HG03442 (cell line): Measurements from ENCODE around the gene KLF11.

Experiments used
- ATAC-seq: cut with Tn5 transposase; IDR thresholded peaks from one replicate; pipeline ENCODE4 v1.9.1; 2021; ENCODE audit warnings: mild to moderate bottlenecking, moderate library complexity; ENCODE audit not compliant: unreplicated experiment

The KLF11 gene

DNA sequence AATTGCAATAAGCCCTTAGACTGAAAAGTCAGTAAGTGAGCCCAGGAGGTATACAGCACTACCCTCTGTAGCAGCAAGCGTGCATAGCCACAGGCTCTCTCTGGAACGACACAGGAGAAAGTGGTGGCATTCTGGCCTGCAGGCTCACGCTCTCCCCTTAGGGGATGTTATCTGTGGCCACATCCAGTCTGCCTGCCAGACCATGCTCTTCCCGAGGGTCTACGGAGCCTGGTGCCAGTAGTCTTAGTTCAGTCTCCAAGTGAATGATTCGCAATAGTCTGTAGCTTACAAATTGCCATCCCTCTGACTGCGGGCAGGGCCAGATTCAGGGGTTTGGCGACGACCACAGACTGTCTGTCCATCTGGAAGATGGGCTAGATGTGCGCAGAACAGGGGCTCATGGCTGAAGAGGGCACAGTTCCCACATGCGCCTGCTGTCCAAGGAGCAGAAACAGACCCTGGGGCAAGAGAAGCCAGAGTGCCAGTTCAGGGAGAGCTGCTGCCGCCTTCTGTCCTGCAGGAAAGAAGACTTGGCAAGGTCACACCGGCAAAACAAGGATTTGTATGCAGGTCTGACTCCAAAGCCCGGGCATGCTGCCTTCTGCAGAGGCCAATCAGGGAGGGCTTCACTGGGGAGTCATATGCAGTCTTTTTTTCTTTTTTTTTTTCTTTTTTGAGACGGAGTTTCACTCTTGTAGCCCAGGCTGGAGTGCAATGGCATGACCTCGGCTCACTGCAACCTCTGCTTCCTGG is 3.5 kb upstream of the KLF11 start:
- no peak for ATAC-seq

DNA sequence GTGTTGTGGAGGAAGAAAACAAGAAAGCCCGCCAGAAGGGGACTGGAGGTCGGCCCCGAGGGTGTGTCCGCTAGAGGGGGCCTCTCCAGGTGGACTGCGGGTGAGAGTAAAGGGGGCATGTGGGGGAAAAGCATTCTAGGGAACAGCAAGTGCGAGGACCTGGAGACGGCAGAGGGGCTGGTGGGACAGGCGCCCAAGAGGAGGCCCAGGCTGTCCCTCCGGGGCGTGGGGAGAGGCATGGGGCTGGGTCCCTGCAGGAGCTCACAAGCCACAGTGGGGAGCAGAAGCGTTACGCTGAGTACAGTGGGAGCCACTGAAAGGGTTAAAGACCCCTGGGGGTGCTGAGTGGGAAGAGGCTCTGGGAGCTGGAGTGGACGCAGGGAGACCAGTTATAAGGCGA is 1.6 kb upstream of the KLF11 start:
- ATAC-seq: no peak

DNA sequence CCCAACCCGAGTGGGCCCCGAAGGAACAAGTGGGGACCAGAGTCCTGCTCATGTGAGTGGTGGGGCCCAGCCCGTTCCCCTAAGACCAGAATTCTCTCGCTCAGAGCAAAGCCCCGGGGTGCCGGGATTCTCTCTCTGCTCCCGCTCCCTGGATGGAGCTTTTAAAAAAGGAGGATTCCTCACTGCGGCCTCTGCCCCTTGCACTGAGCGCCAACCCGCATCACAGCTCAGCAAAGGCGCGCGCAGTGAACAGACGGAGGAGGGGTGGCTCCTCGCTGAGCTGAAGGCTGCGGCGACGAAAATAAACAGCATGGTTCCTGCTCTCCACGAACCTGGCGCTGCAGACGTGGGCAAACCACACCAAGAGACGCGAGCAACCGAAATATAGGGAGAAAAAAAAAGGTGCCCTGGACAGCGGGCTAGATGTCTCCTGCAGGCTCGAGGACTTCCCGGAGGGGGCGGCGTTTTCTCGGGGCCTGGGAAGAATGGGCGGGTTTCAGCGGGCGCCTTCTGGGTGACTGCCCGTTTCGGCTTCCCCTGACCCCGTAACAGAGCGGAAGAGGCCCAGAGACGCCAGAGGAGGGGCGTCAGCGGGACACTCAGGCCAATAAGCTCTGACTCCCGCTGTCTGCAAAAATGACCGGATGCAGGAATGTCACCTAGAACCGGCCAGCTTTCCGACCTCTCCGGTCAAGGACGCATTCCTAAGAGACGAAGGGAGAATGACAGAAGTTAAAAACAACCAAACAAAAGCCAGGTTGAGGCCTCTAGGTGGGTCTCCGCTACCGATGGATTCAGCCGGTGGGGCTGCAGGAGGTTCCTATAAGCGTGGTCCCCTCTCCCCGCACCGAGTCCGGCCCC is 819 bp upstream of the KLF11 start:
- no peak for ATAC-seq

DNA sequence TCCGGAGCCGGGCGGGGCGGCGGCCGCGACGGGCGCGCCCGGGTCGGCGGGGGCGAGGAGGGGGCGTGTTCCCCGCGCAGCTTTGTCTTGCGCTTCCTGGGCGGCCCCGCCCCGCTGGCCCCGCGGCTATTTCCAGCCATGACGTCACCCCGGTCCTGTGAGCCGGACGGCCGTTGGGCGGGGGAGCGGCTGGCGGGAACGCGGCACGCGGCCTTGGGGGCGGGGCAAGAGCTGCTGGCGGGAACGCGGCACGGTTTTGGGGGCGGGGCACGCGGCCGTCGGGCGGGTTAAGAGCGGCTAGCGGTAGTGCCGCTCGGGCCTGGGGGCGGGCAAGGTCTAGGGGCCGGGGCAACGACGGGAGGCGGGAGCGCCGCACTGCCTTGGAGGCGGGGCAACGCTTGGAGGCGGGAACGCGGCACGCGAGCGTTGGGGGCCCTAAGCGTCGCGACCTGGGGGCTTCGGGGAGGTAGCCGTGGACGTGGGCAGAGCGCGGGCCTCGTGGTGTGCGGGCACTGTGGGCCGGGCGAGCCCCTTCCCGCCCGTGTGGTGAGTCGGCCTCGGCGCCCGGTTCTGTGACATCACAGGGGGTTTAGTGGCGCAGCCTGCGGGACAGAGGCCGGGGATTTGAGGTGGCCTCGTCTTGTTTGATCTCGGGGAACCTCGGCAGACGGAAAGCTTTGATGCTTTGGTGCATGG is 704 bp downstream of the KLF11 start:
- peak; percentile 56 for ATAC-seq

DNA sequence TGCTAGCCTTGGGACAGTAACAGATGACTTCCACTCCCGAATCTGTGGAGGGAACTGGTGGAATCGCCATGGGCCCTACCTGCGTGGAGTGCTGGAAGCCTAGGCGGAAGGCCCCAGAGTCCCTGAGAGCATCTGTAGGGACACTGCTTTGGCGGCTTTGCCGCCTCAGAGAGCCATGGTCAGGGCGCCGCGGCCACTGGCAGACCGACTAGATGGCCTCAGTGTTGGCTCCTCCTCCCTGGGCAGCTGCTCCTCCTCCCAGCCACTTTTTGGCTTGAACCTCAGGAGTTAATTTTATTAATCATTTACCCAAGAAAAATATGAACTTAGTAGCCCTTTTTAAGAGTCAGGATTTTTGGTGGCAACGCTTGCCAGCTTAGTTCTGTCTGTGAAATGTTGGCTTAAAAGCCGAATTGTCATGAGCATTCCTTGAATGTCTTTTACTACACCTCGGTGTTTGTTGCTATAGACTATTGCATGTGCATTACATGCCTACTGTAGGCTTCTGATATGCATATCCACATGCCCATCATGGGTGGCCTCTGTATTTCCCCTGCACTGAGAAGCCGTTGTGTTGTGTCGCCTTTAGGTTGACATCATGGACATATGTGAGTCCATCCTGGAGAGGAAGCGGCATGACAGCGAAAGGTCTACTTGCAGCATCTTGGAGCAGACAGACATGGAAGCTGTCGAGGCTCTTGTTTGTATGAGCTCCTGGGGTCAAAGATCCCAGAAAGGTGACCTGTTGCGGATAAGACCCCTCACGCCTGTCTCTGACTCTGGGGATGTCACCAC is 2.4 kb downstream of the KLF11 start:
- ATAC-seq: no peak

DNA sequence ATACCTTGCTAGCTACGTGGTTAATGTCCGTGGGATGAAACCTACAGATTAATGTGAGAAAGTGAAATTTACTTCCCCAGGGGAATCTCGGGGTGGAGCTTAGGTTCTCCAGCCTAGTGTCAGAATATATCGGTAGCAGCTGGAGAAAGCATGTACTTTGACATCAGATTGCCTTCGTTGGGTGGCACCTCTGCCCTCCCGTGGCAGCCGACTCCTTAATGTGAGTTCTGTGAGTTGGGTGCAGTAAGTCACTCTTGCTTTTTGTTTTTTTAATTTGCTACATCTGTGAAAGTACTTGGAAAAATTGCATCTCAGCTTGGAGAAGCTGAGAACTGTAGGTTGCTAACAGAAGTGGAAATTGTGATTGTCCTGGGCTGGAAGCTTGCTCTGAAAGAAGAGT is 3.6 kb downstream of the KLF11 start:
- no peak for ATAC-seq

DNA sequence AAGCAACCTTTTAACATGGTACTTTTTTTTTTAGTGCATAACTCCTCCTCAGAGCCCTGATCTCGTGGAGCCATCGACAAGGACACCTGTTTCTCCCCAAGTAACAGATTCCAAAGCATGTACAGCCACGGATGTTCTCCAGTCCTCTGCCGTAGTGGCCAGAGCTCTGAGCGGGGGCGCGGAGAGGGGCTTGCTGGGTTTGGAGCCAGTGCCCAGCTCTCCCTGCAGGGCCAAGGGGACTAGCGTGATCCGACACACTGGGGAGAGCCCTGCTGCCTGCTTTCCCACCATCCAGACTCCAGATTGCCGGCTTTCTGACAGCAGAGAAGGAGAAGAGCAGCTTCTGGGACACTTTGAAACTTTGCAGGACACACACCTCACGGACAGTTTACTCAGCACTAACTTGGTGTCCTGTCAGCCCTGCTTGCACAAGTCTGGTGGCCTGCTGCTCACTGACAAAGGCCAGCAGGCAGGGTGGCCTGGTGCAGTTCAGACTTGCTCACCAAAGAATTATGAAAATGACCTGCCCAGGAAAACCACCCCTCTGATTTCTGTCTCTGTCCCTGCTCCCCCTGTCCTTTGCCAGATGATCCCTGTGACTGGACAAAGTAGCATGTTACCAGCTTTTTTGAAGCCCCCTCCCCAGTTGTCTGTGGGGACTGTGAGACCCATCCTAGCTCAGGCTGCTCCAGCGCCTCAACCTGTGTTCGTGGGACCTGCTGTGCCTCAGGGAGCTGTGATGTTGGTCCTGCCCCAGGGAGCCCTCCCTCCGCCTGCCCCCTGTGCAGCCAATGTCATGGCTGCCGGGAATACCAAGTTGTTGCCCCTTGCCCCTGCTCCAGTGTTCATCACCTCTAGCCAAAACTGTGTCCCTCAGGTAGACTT is 4.5 kb downstream of the KLF11 start:
- no peak for ATAC-seq

DNA sequence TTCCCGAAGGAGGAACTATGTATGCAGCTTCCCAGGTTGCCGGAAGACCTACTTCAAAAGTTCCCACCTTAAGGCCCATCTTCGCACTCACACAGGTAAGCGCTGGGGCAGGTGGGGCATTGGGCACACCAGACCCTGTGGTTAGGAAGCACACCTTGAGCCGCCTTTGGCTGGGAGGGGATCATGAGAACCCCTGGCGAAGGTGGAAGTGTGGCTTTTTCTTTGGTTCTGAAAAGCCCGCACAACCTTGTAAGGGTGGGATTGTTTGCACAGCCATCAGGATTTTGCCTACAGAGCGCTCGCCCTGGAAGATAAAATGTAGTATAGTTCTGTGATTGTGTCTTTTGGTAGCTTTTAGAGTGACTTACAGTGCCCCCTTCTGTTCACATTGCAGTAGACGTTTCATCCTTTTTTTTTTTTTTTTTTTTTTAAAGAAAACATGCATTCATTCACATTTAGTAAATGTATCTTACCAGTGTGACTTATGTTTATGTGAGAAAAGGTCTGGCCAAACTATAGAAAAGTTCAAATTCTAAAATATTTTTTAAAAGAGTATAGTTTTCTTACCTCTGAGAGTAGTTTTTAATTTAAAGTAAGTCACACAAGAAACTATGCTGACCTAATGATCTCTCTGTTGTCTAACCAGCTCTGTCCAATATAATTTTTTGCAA is 5.3 kb downstream of the KLF11 start:
- no peak for ATAC-seq

DNA sequence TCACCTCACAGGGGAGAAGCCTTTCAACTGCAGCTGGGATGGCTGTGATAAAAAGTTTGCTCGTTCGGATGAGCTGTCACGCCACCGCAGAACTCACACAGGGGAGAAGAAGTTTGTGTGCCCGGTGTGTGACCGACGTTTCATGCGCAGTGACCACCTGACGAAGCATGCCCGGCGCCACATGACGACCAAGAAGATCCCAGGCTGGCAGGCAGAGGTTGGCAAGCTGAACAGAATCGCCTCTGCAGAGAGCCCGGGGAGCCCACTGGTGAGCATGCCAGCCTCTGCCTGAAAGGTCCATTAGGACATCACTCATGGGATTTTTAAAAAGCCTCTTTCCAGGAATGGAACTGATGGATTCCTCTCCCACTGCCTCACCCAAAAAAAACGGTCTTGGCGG is 8.9 kb downstream of the KLF11 start:
- no peak for ATAC-seq

DNA sequence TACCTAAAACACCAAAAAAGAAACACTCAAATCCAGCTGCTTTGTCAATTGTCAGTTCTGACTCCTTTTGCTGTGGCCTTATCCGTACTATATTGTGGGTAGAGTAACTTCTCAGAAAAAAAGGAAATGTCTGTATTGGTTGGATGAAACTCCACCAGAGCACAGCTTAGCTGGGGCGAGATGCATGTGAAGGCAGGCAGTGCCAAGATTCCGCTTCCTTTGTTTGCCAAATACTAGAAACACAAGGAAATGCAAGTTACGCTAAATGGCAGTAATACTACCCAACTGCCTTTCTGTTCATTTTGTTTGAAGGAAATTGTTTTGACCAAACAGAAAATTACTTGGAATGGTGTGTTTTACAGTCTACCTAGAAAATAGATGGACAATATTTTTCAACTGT is 10.0 kb downstream of the KLF11 start:
- no peak for ATAC-seq

DNA sequence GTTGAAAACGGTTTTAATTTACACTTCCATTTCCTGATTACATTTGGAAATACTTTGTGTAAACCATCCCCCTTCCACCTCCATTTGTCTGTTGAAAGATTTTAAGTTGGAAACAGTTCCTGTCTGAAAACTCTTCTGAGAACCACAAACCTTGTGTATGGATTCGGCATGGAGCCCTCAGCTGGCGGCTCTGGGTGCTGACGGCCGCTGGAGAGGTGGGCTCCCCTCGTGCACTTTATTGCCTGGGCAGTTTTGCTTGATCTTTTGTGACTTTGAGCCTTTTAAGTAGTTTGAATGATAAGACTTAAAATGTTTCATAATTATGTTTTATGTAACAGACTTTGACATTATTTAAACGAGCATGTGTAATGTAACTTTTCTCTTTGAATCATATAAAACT is 11.1 kb downstream of the KLF11 start:
- ATAC-seq: no peak

DNA sequence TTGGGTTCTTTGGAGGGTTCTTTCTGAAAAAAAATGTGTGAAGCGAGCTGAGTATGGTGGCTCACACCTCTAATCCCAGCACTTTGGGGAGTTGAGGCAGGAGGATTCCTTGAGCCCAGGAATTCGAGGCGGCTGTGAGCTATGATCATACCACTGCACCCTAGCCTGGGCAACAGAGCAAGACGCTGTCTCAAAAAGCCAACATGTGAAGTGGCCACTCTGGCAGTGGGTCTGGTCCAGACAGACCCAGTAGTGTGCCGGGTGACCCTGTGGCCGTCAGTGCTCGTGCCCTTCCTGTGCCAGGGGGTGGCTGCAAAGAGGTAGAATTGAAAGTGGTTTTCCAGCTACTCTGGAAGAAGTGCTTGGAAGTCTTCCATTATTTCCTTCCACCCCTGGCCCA is 11.6 kb downstream of the KLF11 start:
- ATAC-seq: no peak

DNA sequence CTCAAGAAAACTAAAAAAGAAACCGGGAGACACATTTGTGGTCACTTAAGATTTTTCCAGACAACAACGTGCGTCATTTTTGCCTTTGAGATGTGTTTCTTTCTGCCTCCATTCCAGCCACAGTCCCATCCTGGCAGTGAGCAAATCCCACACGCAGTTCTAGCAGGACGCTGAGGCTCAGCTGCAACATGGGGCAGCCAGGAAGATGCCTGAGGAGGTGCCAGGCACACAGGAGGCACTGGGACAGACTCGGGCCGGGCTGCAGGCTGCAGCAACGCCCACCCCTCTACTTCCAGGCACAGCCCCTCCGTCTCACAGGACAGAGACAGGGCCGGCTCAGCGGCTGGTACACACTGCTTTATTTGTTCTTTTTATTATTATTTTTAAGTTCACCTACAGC is 13.1 kb downstream of the KLF11 start:
- ATAC-seq: no peak

DNA sequence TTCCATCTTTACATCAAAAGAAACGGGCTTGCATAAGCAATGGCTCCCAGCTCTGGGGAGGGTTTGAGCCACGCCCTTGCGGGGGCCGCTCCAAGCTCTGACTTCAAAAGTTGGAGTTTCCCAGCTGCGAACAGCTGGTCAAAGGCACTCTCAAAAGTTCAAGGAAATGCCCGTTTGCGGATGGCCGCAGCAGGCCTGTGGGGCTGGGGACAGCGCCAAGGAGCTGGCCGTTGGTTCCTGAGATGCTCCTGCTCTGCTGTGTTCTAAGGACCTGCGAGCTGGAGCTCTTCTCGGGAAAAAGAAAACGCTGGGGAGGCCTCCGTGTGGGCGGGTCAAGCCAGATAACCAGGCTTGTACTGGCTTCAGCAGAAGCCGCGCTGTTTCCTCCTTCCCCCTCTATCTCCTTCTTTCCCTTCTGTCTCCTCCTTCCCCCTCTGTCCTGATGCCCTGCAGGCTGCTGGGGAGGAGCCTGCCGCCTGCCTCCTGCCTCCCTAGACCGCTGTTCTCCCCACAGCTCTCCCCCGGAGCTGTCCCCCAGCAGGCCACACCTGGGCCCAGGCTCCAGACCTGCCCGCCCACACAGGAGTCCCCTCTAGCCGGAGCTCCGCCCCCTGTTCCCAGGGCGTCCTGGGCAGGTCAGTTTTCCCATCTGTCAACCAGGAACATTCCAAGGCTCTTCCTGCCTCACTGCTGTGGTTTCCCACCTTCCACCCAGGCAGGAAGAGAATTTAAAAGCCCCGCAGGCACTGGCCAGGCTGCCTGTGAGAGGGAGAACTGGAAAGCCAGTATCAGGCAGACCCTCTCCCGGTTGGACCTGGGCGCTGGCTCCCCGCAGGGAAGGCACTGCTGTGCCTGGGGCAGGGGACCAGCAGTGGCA is 14.1 kb downstream of the KLF11 start:
- ATAC-seq: no peak

DNA sequence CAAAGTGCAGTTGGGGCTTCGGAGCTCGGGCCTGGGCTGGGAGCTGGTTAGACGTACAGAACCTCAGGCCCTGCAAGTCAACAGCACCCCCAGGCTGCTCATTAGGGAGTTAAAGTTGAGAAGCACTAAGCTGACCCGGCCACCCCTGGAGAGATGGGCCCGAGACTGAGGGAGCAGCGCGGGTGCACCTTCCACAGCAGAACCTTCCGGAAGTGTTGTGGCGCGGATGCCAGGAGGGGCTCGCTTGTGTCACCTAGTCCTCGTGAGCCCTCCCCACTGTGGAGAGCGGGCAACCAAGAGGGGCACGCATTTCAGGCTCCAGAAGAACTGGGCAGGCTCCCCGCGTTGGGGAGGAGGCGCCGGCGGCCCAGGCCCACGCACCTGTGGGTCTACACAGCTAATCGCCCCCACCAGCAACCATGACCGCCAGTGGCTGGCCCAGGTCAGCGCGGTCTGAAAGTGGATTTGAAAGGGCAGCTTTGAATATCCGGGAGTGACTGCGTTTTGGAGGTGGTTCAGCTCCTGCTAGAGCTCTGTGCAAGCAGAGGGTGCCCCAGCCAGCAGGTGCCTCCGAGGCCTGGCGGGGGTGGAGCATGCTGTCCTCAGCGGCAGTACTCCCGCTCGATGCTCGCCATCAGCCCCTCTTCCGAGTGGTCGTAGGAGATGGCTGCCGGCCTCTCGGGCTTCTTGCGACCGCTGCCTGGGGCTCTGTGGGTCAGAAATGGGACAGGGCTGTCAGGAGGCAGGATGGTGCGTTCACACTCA is 15.1 kb downstream of the KLF11 start:
- no peak for ATAC-seq

DNA sequence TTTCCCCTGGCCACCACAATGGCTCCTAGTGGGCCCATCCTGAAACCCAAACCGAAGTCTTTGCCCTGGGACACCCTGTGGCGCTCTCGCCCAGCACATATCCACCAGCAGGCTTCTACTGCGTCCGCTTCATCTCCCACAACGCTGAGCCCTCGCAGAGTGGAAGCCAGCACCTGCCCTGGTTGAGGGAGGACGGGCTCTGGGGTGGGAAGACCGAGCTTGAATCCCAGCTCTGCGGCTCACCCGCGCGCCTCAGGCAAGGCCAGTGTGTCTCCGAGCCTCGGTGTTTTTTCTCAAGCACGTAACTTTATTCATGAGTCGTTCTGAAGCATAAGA is 15.6 kb downstream of the KLF11 start:
- ATAC-seq: no peak

DNA sequence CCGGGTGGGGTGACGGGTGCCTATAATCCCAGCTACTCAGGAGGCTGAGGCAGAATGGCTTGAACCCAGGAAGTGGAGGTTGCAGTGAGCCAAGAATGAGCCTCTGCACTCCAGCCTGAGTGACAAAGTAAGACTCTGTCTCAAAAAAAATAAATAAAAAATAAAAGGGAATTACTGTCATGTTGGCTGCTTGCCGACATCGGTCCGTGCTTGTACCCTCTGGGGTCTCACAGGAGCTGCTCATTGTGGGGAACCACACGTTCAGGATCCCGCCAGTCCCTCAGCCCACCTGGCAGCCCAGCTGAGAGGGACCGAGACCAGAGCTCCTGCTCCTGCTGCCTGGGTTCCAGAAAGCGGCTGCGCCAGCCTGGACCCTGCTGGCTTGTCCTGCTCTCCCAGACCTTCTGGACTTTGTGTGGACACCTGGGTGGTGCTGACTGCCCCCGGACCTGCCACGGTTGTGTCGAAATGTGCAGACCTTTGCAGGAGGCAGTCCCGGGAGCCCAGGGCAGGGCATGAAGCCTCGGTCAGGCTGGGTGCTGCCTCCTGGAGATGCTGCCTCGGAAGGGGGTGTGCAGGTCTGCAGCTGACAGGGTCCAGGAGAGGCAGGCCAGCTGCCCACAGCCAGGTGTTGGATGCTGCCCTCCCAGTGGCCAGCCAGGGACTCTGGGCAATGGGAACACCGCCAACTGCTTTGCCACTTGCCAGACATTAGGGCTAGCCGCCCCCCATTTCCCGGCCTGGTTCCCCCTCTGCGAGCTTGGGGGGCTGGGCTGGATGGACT is 16.4 kb downstream of the KLF11 start:
- ATAC-seq: no peak
